HPDE6-E6E7 (cell line): Measurements from ENCODE around the gene ZNF699.
A peak's percentile ranks its signal among the peaks of the same experiment; 100 is the strongest.
"Not testable (repeated sequence)": the region's sequence is repeated elsewhere in the genome, so short reads cannot be mapped to it uniquely, and the experiment has no call there.

Source experiments
- DNase-seq: peaks from one replicate; pipeline ENCODE4 v3.0.0; 2011; ENCODE audit warnings: missing footprints; ENCODE audit errors: extremely low spot score

The ZNF699 gene

DNA sequence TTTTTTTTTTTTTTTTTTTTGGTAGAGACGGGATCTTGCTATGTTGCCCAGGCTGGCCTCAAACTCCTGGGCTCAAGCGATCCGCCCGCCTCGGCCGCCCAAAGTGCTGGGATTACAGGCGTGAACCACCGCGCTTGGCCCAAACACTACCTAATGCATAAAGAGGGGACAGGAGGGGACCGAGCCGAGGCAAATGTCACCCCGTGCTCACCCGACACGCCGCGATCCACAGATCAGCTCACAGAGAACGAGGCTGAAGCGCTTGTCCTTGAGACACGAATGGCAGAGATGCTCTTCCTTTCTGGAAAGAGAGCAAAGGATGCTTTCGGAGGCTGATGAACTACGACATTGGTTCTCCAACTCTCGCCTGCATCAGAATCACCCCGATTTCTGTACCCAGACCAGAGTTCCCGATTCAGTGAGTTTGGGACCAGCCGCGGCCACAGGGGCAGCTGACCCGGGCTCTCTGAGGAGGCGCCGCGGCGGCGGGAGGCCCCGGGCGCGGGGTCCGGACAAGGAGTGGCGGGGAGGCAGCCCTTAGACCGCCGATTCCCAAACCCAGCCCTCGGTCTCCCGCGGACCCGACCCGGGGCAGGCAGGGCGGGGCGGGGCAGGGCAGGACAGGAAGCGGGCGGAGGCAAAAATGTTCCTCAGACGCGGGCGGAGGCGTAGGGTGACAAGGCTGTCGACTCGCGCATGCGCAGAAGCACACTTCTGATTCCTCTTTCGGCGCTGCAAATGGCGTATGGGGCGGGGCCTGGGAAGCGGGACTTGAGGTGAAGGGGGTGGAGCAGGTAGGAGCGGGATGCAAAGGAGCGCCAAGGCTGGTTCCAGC is at the start of gene ZNF699:
ZNF699 (minus strand) TSS at position 700 of the 835 bp plus-strand sequence. CDS start 4,719 bp downstream, outside the sequence.
- DNase-seq: peak; percentile 88

GRCh38 chr19:9354651-9355050 is 45.0 kb upstream of the ZNF699 start:
- DNase-seq: no peak

DNA sequence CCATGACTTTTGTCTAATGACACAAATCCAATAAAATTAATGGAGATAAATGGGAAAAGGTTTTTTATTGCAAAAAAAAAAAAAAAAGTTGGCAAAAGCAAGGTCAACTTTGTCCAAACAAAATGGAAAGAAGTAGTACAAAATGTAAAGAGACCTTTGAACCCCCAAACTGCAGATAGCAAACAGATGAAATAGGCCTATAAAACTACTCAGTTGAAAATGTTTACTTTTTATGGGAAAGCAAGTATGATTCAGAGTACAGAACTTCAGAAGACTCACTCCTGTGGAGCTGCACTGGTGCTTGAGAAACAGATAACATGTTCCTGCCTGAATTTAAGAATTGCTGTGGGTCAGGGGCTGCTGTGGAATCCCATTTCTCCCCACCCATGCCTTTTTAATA is 43.4 kb upstream of the ZNF699 start:
- no peak for DNase-seq

- DNase-seq: no peak
Observed at GRCh38 chr19:9352505-9352904, 42.9 kb upstream of the ZNF699 start.

GRCh38 chr19:9348671-9349070 is 39.0 kb upstream of the ZNF699 start:
- DNase-seq: no peak

- DNase-seq: no peak
Observed at GRCh38 chr19:9348253-9348652, 38.6 kb upstream of the ZNF699 start.

GRCh38 chr19:9345005-9345404 is 35.4 kb upstream of the ZNF699 start:
- DNase-seq: no peak

DNA sequence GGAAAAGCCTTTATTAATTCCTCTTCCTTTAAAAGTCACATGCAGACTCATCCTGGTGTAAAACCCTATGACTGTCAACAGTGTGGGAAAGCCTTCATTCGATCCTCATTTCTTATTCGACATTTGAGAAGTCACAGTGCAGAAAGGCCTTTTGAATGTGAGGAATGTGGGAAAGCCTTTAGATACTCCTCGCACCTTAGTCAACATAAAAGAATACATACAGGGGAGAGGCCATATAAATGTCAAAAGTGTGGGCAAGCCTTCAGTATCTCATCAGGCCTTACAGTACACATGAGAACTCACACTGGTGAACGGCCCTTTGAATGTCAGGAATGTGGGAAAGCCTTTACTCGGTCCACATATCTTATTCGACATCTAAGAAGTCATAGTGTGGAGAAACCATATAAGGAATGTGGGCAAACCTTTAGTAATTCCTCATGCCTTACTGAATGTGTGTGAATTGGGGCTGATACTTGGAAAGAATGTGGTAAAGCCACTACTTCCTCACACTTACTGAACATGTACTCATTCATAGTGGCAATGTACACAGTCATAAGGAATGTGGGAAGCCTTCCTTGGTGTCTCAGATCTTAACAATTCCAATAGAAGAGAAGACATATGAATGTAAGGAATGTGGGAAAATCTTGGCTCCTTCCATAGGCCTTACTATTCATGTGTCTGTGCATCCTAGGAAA is 33.1 kb upstream of the ZNF699 start:
- no peak for DNase-seq

DNA sequence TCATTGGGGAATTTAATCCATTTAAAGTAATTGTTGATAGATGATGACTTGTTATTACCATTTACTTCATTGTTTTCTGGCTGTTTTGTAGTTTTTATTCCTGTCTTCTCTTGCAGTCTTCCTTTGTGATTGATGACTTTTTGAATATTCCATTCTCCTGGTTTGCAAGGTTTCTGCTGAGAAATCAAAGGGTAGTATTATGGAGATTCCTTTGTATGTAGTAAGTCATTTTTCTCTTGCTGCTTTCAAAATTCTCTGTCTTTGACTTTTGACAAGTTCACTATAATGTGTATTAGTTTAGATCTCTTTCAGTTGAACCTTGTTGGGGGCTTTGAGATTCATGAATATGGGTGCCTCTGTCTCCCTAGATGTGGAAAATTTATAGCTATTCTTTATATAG is 20.4 kb upstream of the ZNF699 start:
- DNase-seq: no peak

DNA sequence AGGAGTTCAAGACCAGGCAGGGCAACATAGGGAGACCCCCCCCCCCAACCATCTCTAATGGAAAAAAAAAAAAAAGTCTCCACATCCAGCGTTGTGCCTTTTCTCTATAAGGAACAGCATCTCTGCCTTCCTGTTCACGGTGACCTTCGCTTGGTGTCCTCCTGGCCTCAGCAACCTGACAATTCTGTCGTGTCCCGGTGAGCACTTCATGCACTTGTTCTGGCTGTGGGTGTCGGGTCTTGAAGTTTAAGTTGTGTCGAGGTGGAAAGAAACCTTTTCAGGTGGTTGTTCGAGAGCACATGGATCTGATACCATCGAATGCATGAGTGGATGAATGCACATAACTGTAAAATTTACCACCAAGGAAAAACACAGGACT is 14.9 kb upstream of the ZNF699 start:
- no peak for DNase-seq

- DNase-seq: peak; percentile 86
Observed at GRCh38 chr19:9323919-9324583, 14.4 kb upstream of the ZNF699 start, which contains the start of gene ZNF559. ZNF559 (plus strand) TSS chr19:9324179; CDS start chr19:9338550, 14,371 bp downstream.

- peak; percentile 36 for DNase-seq
Observed at GRCh38 chr19:9323557-9323918, 13.9 kb upstream of the ZNF699 start.

DNA sequence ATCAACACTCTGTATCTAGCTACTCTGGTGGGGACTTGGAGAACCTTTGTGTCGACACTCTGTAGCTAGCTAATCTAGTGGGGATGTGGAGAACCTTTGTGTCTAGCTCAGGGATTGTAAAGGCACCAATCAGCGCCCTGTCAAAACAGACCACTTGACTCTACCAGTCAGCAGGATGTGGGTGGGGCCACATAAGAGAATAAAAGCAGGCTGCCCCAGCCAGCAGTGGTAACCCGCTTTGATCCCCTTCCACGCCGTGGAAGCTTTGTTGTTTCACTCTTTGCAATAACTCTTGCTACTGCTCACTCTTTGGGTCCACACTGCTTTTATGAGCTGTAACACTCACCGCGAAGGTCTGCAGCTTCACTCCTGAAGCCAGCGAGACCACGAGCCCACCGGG is 12.6 kb upstream of the ZNF699 start:
- not testable (repeated sequence) for DNase-seq

- not testable (repeated sequence) for DNase-seq
Observed at GRCh38 chr19:9321756-9322155, 12.1 kb upstream of the ZNF699 start.

GRCh38 chr19:9321338-9321737 is 11.7 kb upstream of the ZNF699 start:
- DNase-seq: no peak

DNA sequence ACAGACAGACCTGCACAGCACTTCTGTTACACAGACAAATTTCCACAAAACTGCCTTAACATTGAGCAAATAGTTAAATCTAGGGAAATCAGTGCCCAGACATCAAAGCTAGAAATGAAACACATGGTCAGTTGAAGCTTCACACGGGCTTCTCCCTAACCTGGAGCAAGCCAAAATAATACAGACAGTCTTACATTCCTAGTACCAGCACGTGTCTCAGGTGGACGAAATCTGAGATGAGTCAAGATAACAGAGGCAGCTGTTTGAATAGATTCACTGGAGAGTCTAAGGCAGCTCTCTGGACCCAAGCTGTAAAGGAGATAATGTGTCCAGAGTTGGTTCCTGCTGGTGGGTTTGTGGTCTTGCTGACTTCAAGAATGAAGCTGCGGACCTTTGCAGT is 4.1 kb upstream of the ZNF699 start:
- no peak for DNase-seq

DNA sequence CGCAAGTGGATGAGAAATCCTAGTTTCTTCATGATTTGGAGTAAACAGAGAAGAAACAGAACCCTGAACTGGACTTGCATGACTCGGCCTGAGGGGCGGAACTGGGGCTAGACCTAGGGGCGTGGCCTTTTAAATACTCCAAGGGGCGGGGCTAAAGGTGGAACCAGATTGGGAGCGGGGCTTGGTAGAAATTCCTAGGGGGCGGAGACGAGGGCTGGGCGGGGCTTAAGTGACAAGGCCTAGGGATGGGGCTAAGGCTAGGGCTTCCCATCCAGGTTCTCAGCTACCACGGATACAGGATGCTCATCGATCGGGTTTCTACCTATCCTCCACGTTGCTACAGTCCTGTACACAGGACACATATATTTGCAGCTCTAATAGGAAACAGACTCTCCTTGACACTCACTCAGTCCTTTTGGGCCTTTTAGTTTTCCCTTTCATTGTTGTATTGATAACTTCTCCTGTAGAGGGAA is 372 bp upstream of the ZNF699 start:
- peak; percentile 82 for DNase-seq

DNA sequence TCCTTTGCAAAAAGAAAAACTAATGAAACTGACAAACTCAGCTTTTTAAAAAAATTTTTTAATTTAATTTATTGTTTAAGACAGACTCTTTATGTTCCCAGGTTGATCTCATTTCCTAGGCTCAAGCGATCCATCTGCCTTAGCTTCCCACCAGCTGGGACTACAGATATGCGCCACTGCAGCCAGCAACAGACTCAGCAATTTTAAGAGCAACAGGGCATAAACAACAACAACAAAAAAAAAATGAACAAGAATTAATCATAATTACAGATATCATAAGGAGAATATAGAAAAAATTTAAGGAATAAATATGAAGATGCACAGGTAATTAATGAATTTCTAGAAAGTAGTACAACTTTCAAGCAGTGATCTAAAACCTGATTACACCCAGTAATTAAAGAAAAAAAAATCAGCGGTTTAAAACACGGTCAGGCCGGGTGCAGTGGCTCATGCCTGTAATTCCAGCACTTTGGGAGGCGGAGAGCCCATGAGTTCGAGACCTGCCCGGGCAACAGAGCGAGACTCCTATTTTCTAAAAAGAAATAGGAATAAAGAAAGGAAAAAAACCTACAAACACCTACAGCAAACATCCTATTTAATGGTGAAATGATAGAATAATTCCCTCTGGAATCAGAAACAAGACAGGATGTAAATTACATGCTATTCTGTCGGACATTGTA is 1.4 kb downstream of the ZNF699 start:
- DNase-seq: no peak

DNA sequence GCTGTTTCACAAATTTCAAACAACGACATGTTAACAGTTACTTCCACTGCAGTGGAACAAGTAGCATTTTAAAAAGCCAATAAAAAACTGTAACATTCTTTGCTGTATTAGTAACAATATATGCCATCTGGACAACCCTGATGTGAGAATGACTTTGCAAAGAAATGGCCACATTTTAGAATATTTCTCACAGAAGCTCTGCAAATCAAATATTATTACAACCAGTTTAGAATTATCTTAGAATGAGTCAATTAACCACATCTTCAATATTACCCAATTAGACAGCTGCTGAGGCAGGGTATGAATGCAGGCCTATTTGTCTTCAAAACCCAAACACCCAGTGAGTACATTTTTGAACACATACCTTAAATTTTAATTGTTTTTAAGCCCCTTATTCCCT is 3.2 kb downstream of the ZNF699 start:
- DNase-seq: no peak

- no peak for DNase-seq
Observed at GRCh38 chr19:9296336-9296735, 13.3 kb downstream of the ZNF699 start.

GRCh38 chr19:9295411-9295849 is 14.2 kb downstream of the ZNF699 start:
- DNase-seq: no peak
